SK-N-SH treated with all-trans-retinoic acid at 6 μM for 48 hours (cell line): ENCODE results near the gene RFK.

Experiments used
- BACH2 ChIP-seq: fragments of 250-450 bp; sonication (Bioruptor Pico); IDR thresholded peaks from 2 replicates; pipeline ENCODE4 v1.9.0; 2021; ENCODE audit warnings: mild to moderate bottlenecking, borderline replicate concordance
- TF ChIP-seq, protein P1 (sequence below): fragments of 250-450 bp; sonication (Bioruptor Pico); IDR thresholded peaks from 2 replicates; pipeline ENCODE4 v1.5.0; 2020; ENCODE audit warnings: mild to moderate bottlenecking, moderate library complexity
- TF ChIP-seq, protein P2 (sequence below): fragments of 250-450 bp; sonication (Bioruptor Pico); IDR thresholded peaks from 2 replicates; pipeline ENCODE4 v1.8.0; 2020; ENCODE audit warnings: mild to moderate bottlenecking, moderate library complexity, borderline replicate concordance

DNA sequence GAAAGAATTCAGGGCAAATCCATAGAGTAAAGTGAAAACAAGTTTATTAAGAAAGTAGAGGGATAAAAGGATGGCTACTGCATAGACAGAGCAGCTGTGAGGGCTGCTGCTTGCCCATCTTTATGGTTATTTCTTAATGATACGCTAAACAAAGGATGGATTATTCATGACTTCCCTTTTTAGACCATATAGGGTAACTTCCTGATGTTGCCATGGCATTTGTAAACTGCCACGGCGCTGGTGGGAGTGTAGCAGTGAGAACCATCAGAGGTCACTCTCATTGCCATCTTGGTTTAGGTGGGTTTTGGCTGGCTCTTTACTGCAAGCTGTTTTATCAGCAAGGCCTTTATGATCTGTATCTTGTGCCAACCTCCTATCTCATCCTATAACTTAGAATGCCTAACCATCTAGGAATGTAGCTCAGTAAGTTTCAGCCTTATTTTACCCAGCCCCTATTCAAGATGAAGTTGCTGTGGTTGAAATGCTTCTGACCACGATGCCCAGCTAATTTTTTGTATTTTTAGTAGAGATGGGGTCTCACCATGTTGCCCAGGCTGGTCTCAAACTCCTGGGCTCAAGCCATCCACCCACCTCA lies 42.1 kb downstream of the RFK start:
- TF ChIP-seq, protein P1, sequence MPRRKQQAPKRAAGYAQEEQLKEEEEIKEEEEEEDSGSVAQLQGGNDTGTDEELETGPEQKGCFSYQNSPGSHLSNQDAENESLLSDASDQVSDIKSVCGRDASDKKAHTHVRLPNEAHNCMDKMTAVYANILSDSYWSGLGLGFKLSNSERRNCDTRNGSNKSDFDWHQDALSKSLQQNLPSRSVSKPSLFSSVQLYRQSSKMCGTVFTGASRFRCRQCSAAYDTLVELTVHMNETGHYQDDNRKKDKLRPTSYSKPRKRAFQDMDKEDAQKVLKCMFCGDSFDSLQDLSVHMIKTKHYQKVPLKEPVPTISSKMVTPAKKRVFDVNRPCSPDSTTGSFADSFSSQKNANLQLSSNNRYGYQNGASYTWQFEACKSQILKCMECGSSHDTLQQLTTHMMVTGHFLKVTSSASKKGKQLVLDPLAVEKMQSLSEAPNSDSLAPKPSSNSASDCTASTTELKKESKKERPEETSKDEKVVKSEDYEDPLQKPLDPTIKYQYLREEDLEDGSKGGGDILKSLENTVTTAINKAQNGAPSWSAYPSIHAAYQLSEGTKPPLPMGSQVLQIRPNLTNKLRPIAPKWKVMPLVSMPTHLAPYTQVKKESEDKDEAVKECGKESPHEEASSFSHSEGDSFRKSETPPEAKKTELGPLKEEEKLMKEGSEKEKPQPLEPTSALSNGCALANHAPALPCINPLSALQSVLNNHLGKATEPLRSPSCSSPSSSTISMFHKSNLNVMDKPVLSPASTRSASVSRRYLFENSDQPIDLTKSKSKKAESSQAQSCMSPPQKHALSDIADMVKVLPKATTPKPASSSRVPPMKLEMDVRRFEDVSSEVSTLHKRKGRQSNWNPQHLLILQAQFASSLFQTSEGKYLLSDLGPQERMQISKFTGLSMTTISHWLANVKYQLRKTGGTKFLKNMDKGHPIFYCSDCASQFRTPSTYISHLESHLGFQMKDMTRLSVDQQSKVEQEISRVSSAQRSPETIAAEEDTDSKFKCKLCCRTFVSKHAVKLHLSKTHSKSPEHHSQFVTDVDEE (CRISPR knock-in tag), result no peak
- no peak for TF ChIP-seq BACH2
- TF ChIP-seq, protein P2, sequence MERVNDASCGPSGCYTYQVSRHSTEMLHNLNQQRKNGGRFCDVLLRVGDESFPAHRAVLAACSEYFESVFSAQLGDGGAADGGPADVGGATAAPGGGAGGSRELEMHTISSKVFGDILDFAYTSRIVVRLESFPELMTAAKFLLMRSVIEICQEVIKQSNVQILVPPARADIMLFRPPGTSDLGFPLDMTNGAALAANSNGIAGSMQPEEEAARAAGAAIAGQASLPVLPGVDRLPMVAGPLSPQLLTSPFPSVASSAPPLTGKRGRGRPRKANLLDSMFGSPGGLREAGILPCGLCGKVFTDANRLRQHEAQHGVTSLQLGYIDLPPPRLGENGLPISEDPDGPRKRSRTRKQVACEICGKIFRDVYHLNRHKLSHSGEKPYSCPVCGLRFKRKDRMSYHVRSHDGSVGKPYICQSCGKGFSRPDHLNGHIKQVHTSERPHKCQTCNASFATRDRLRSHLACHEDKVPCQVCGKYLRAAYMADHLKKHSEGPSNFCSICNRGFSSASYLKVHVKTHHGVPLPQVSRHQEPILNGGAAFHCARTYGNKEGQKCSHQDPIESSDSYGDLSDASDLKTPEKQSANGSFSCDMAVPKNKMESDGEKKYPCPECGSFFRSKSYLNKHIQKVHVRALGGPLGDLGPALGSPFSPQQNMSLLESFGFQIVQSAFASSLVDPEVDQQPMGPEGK (CRISPR knock-in tag), result no peak
